HepG2 (cell line): ENCODE results near the gene CUL9. TPM values are rescaled to one million over a fixed set of nuclear protein-coding genes. Genes with fewer than 3 reads are reported as not detected.

Experiments used
- GATAD2A ChIP-seq: IDR thresholded peaks from 2 replicates; pipeline ENCODE4 v1.6.1; 2016
- KDM6A ChIP-seq: IDR thresholded peaks from 2 replicates; pipeline ENCODE4 v1.6.1; 2016; ENCODE audit warnings: low read depth
- KLF11 ChIP-seq: IDR thresholded peaks from 2 replicates; pipeline ENCODE4 v1.6.1; 2016; ENCODE audit warnings: missing compliant biosample characterization
- RFXAP ChIP-seq: sonication (generic); formaldehyde crosslinking; IDR thresholded peaks from 2 replicates; pipeline ENCODE4 v1.4.0; 2020; ENCODE audit warnings: missing genetic modification reagents, borderline replicate concordance
- XRCC5 ChIP-seq: fragments of 200-400 bp; formaldehyde crosslinking; optimal IDR thresholded peaks from 2 replicates; pipeline ENCODE3; 2017; ENCODE audit warnings: mild to moderate bottlenecking, low read length
- ZBTB21 ChIP-seq: sonication (generic); formaldehyde crosslinking; IDR thresholded peaks from 2 replicates; pipeline ENCODE4 v1.4.0; 2020; ENCODE audit warnings: missing genetic modification reagents
- ZNF138 ChIP-seq: sonication (generic); formaldehyde crosslinking; IDR thresholded peaks from 2 replicates; pipeline ENCODE4 v1.5.0; 2020; ENCODE audit warnings: mild to moderate bottlenecking, low read depth, missing genetic modification reagents
- ZNF589 ChIP-seq: sonication (generic); formaldehyde crosslinking; conservative IDR thresholded peaks from 2 replicates; pipeline ENCODE4 v1.8.0; 2022; ENCODE audit warnings: mild to moderate bottlenecking, moderate library complexity, missing genetic modification reagents
- ZNF619 ChIP-seq: sonication (generic); formaldehyde crosslinking; IDR thresholded peaks from 2 replicates; pipeline ENCODE4 v1.4.0; 2020; ENCODE audit warnings: mild to moderate bottlenecking, missing genetic modification reagents
- ZSCAN30 ChIP-seq: sonication (generic); formaldehyde crosslinking; IDR thresholded peaks from 2 replicates; pipeline ENCODE4 v1.5.0; 2020; ENCODE audit warnings: mild to moderate bottlenecking, missing genetic modification reagents
- polyA plus RNA-seq, 8 experiments: library from polyadenylated mRNA; depleted of rRNA in 3 of 8; stranded (reverse) in 7 of 8; unstranded in 1 of 8; fragments of >200 nt; fragmentation: Illumina TruSeq in 4 of 8; extraction: Trizol in 4 of 8; gene quantifications; 2 replicates each; pipeline versions ENCODE4 v1.2.1 to v1.2.3, GENCODE V29; 2011 to 2016; ENCODE audit warnings: low read depth in 4 of 8, missing spikeins in 1 of 8, mixed read lengths in 1 of 8; ENCODE audit not compliant: insufficient read depth in 1 of 8
- total RNA-seq, 5 experiments: library from RNA; depleted of rRNA; stranded (reverse); fragments of >200 nt; fragmentation: Illumina TruSeq; extraction: Trizol; gene quantifications; 2 replicates each; pipeline ENCODE4 v1.2.3, GENCODE V29; 2016; ENCODE audit warnings: low read depth in 1 of 5
- TF ChIP-seq, protein P1 (sequence below): sonication (generic); formaldehyde crosslinking; IDR thresholded peaks from 2 replicates; pipeline ENCODE4 v1.4.0; 2020; ENCODE audit warnings: missing genetic modification reagents, mild to moderate bottlenecking, borderline replicate concordance
- TF ChIP-seq, protein P2 (sequence below): sonication (generic); formaldehyde crosslinking; IDR thresholded peaks from 2 replicates; pipeline ENCODE4 v1.8.0; 2022; ENCODE audit warnings: low read depth, missing genetic modification reagents
- TF ChIP-seq, protein P3 (sequence below): sonication (generic); formaldehyde crosslinking; IDR thresholded peaks from 2 replicates; pipeline ENCODE4 v1.4.0; 2020; ENCODE audit warnings: missing genetic modification reagents
- TF ChIP-seq, protein P4 (sequence below): sonication (generic); formaldehyde crosslinking; IDR thresholded peaks from 2 replicates; pipeline ENCODE4 v1.4.0; 2020; ENCODE audit warnings: missing genetic modification reagents
- TF ChIP-seq, protein P5 (sequence below): sonication (generic); formaldehyde crosslinking; IDR thresholded peaks from 2 replicates; pipeline ENCODE4 v1.4.0; 2020; ENCODE audit warnings: mild to moderate bottlenecking, low read depth, missing genetic modification reagents
- TF ChIP-seq, protein P6 (sequence below): sonication (generic); formaldehyde crosslinking; IDR thresholded peaks from 2 replicates; pipeline ENCODE4 v1.4.0; 2020; ENCODE audit warnings: missing genetic modification reagents
- TF ChIP-seq, protein P7 (sequence below): sonication (generic); formaldehyde crosslinking; IDR thresholded peaks from 2 replicates; pipeline ENCODE4 v1.5.0; 2020; ENCODE audit warnings: mild to moderate bottlenecking, missing genetic modification reagents

Gene CUL9
- total and polyA plus RNA-seq, 2 of the 13 experiments (the other 11 are each of a cell fraction or from before 2014, with no cell fraction given): 11.4 to 13.7 TPM

DNA sequence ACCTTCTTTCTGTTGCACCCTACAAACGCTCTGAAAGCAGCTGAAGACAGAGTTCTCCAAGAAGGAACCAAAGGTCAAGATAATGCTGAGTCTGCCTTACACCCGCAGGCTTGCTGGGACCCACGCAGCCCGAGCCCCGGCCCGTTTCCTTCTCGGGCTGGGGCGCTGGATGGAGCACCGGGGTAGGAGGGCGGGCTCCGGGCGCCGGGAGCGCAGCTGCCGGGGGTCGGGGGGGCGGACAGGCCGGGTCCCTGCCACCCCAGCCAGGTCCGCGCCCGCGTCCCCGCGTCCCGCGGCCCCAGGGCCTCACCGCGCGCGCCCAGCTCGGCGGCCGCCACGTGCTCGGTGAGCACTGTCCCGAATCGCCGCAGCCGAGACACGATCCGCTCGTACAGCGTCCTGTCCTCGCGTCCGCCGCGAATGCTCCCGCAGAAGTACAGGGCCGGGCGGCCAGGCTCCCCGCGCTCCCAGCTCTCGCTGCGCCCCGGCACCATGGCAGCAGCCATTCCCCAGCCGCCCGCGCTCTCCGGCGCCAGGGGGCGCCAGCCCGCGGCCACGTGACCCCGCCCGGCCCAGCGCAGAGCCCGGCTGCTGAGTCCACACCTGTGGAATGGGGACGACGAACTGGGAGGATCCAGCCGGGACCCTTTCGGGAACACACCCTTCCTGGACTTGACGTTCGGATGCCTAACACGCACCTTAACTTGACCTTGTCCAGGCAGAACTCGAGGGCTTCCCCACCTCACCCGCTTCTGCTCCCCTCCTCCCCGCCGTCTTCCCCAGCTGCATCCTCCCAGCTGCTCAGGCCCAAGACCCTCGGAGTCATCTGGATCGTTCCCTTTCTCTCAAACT, 47.2 kb downstream of the CUL9 start, which contains the start of gene DNPH1 (continued):
- TF ChIP-seq, protein P1, sequence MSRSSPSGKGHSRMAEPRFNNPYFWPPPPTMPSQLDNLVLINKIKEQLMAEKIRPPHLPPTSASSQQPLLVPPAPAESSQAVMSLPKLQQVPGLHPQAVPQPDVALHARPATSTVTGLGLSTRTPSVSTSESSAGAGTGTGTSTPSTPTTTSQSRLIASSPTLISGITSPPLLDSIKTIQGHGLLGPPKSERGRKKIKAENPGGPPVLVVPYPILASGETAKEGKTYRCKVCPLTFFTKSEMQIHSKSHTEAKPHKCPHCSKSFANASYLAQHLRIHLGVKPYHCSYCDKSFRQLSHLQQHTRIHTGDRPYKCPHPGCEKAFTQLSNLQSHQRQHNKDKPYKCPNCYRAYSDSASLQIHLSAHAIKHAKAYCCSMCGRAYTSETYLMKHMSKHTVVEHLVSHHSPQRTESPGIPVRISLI (CRISPR knock-in tag): peak; percentile 61; the same call in 1 of the 2 replicates
- TF ChIP-seq GATAD2A: no peak
- peak; percentile 85; the same call in 1 of the 2 replicates for TF ChIP-seq RFXAP (CRISPR knock-in tag)
- no peak for TF ChIP-seq KLF11
- TF ChIP-seq, protein P2, sequence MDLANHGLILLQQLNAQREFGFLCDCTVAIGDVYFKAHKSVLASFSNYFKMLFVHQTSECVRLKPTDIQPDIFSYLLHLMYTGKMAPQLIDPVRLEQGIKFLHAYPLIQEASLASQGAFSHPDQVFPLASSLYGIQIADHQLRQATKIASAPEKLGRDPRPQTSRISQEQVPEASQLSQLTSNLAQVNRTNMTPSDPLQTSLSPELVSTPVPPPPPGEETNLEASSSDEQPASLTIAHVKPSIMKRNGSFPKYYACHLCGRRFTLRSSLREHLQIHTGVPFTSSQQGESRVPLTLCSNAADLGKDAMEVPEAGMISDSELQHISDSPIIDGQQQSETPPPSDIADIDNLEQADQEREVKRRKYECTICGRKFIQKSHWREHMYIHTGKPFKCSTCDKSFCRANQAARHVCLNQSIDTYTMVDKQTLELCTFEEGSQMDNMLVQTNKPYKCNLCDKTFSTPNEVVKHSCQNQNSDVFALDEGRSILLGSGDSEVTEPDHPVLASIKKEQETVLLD (CRISPR knock-in tag): peak; percentile 79; the same call in 1 of the 2 replicates
- peak; percentile 82 for TF ChIP-seq ZNF138 (CRISPR knock-in tag)
- TF ChIP-seq ZSCAN30: 0 out of 2 replicates have a peak, but pooled peaks have one; percentile 4
- TF ChIP-seq, protein P3, sequence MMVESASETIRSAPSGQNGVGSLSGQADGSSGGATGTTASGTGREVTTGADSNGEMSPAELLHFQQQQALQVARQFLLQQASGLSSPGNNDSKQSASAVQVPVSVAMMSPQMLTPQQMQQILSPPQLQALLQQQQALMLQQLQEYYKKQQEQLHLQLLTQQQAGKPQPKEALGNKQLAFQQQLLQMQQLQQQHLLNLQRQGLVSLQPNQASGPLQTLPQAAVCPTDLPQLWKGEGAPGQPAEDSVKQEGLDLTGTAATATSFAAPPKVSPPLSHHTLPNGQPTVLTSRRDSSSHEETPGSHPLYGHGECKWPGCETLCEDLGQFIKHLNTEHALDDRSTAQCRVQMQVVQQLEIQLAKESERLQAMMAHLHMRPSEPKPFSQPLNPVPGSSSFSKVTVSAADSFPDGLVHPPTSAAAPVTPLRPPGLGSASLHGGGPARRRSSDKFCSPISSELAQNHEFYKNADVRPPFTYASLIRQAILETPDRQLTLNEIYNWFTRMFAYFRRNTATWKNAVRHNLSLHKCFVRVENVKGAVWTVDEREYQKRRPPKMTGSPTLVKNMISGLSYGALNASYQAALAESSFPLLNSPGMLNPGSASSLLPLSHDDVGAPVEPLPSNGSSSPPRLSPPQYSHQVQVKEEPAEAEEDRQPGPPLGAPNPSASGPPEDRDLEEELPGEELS (CRISPR knock-in tag): peak; percentile 27; the same call in 1 of the 2 replicates
- TF ChIP-seq ZNF589 (CRISPR knock-in tag): no peak; the same call in 1 of the 2 replicates
- TF ChIP-seq, protein P4, sequence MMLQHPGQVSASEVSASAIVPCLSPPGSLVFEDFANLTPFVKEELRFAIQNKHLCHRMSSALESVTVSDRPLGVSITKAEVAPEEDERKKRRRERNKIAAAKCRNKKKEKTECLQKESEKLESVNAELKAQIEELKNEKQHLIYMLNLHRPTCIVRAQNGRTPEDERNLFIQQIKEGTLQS (CRISPR knock-in tag): peak; percentile 67
- peak; percentile 58; the same call in 1 of the 2 replicates for TF ChIP-seq ZNF619 (CRISPR knock-in tag)
- no peak; the same call in 1 of the 2 replicates for TF ChIP-seq ZBTB21 (CRISPR knock-in tag)
- TF ChIP-seq, protein P5, sequence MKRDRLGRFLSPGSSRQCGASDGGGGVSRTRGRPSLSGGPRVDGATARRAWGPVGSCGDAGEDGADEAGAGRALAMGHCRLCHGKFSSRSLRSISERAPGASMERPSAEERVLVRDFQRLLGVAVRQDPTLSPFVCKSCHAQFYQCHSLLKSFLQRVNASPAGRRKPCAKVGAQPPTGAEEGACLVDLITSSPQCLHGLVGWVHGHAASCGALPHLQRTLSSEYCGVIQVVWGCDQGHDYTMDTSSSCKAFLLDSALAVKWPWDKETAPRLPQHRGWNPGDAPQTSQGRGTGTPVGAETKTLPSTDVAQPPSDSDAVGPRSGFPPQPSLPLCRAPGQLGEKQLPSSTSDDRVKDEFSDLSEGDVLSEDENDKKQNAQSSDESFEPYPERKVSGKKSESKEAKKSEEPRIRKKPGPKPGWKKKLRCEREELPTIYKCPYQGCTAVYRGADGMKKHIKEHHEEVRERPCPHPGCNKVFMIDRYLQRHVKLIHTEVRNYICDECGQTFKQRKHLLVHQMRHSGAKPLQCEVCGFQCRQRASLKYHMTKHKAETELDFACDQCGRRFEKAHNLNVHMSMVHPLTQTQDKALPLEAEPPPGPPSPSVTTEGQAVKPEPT (CRISPR knock-in tag): peak; percentile 90; the same call in 1 of the 2 replicates
- no peak for TF ChIP-seq KDM6A
- TF ChIP-seq XRCC5: peak; percentile 97
- TF ChIP-seq, protein P6, sequence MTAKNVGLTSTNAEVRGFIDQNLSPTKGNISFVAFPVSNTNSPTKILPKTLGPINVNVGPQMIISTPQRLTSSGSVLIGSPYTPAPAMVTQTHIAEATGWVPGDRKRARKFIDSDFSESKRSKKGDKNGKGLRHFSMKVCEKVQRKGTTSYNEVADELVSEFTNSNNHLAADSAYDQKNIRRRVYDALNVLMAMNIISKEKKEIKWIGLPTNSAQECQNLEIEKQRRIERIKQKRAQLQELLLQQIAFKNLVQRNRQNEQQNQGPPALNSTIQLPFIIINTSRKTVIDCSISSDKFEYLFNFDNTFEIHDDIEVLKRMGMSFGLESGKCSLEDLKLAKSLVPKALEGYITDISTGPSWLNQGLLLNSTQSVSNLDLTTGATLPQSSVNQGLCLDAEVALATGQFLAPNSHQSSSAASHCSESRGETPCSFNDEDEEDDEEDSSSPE: peak; percentile 90
- TF ChIP-seq, protein P7, sequence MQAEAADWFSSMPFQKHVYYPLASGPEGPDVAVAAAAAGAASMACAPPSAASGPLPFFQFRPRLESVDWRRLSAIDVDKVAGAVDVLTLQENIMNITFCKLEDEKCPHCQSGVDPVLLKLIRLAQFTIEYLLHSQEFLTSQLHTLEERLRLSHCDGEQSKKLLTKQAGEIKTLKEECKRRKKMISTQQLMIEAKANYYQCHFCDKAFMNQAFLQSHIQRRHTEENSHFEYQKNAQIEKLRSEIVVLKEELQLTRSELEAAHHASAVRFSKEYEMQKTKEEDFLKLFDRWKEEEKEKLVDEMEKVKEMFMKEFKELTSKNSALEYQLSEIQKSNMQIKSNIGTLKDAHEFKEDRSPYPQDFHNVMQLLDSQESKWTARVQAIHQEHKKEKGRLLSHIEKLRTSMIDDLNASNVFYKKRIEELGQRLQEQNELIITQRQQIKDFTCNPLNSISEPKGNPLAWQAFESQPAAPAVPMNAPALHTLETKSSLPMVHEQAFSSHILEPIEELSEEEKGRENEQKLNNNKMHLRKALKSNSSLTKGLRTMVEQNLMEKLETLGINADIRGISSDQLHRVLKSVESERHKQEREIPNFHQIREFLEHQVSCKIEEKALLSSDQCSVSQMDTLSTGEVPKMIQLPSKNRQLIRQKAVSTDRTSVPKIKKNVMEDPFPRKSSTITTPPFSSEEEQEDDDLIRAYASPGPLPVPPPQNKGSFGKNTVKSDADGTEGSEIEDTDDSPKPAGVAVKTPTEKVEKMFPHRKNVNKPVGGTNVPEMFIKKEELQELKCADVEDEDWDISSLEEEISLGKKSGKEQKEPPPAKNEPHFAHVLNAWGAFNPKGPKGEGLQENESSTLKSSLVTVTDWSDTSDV (CRISPR knock-in tag): peak; percentile 86
